ENCODE data around the gene EXD3. TPM values are rescaled to one million over a fixed set of nuclear protein-coding genes. Genes with fewer than 3 reads are reported as not detected.

EXD3 gene
- total RNA-seq, 1 donor from 2014 or later, result 8.6 TPM

DNA sequence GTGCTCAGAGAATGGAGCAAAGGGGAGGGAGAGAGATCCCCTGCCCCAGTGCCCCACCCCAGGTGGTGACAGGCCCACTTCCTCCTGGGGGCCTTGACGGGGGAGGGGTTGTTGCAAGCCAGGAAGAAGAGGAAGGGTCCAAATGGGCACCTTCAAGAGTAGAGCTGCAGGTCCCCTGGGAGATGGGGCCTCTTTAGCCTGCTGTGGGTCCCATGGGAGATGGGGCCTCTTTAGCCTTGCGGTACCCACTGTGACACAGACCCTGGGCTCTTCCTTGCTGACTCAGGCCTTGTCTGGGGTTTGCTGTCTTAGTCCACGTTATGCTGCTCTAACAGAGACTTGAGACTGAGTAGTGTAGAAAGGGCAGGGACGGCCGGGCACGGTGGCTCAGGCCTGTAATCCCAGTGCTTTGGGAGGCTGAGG is 155.0 kb downstream of the EXD3 start:
- Histone ChIP-seq H3K4me3 (ENCODE audit: low read depth, low read length) (no peak overlapping the region), H3K27me3 (ENCODE audit: control insufficient read depth, insufficient read depth, low read length) (no peaks in the 10 kb centered on the region), H3K36me3 (ENCODE audit: control insufficient read depth, insufficient read depth, low read length) (peaks cover 2% of the 10 kb centered on the region)
- DNase-seq (ENCODE audit: low read depth), result no peak
- TF ChIP-seq, protein P1, sequence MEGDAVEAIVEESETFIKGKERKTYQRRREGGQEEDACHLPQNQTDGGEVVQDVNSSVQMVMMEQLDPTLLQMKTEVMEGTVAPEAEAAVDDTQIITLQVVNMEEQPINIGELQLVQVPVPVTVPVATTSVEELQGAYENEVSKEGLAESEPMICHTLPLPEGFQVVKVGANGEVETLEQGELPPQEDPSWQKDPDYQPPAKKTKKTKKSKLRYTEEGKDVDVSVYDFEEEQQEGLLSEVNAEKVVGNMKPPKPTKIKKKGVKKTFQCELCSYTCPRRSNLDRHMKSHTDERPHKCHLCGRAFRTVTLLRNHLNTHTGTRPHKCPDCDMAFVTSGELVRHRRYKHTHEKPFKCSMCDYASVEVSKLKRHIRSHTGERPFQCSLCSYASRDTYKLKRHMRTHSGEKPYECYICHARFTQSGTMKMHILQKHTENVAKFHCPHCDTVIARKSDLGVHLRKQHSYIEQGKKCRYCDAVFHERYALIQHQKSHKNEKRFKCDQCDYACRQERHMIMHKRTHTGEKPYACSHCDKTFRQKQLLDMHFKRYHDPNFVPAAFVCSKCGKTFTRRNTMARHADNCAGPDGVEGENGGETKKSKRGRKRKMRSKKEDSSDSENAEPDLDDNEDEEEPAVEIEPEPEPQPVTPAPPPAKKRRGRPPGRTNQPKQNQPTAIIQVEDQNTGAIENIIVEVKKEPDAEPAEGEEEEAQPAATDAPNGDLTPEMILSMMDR (IDR thresholded peaks at IDR 0.05; ENCODE audit: insufficient read depth, low read length, poor library complexity, severe bottlenecking), result no peak

DNA sequence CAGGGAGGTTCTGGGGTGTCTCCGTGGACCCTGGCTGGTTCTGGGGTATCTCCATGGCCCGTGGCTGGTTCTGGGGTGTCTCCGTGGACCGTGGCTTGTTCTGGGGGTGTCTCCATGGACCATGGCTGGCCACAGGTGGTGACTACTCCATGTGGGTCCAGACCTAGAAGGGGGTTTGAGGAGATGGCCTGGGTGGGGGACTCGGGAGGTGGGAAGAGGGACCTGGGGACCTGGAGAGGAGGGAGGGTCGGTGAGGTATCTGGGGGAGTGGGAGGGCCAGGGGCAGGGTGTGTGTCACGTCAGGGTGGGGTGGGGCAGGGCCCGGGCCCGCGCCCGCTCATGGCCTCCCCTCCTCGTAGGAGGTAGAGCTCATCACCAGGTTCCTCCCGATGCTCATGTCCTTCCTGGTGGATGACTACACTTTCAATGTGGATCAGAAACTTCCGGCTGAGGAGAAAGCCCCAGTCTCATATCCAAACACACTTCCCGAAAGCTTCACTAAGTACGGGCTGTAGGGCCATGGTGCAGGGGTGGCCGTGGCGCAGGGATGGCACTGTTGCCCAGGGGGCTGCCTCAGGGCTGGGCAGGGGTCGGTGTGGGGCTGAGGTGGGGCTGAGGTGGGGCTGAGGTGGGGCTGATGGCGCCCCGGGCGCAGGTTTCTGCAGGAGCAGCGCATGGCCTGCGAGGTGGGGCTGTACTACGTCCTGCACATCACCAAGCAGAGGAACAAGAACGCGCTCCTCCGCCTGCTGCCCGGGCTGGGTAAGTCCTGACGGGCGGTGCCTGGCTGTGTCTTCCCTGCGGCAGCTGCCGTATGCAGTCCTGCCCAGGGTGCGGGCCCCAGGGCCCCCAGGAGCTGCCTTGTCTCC is 156.1 kb downstream of the EXD3 start:
- no peak for DNase-seq (ENCODE audit: low read depth)
- Histone ChIP-seq H3K36me3 (ENCODE audit: control insufficient read depth, insufficient read depth, low read length) (peaks cover 3% of the 10 kb centered on the region), H3K4me3 (ENCODE audit: low read depth, low read length) (no peak overlapping the region), H3K27me3 (ENCODE audit: control insufficient read depth, insufficient read depth, low read length) (no peaks in the 10 kb centered on the region)
- TF ChIP-seq, protein P1 (IDR thresholded peaks at IDR 0.05; ENCODE audit: insufficient read depth, low read length, poor library complexity, severe bottlenecking), result no peak

DNA sequence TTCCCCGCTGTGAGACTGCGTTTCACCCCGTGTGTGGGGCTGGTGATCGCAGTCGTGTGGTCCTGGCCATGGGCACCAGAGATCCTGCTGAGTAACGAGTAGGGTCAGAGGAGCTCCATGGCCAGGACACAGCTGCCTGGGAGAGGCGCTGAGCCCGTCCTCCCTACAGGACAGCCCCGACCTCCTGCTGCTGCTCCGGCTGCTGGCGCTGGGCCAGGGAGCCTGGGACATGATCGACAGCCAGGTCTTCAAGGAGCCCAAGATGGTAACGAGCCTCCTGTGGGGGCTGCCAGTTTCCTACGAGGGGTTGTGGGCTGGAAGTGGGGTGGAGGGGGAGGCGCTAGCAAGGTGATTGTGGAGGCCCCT is 156.8 kb downstream of the EXD3 start:
- no peak for DNase-seq (ENCODE audit: low read depth)
- Histone ChIP-seq H3K27me3 (ENCODE audit: control insufficient read depth, insufficient read depth, low read length) (no peaks in the 10 kb centered on the region), H3K4me3 (ENCODE audit: low read depth, low read length) (no peak overlapping the region), H3K36me3 (ENCODE audit: control insufficient read depth, insufficient read depth, low read length) (peaks cover 3% of the 10 kb centered on the region)
- TF ChIP-seq, protein P1 (IDR thresholded peaks at IDR 0.05; ENCODE audit: insufficient read depth, low read length, poor library complexity, severe bottlenecking), result no peak

DNA sequence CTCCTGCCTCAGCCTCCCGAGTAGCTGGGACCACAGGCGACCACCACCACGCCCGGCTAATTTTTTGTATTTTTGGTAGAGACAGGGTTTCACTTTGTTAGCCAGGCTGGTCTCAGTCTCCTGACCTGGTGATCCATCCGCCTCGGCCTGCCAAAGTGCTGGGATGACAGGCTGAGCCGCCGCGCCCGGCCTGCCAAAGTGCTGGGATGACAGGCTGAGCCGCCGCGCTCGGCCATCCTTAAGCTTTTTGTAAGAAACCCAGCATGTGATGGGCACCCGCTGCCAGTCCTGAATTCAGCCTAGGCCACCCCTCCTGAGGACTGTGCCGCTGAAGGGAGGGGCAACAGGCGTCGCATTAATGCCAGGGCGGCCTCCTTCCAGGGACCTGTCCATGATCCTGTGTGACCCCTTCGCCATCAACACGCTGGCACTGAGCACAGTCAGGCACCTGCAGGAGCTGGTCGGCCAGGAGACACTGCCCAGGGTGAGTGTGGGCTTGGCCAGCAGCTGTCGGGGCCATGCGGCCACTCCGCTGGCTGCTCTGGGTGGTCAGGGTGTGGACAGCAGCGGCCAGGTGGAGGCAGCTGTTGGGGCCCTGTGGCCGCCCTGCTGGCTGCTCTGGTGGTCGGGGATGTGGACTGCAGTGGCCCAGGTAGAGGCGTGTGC is 157.3 kb downstream of the EXD3 start:
- TF ChIP-seq, protein P1 (IDR thresholded peaks at IDR 0.05; ENCODE audit: insufficient read depth, low read length, poor library complexity, severe bottlenecking), result no peak
- Histone ChIP-seq H3K4me3 (ENCODE audit: low read depth, low read length) (no peak overlapping the region), H3K36me3 (ENCODE audit: control insufficient read depth, insufficient read depth, low read length) (peaks cover 3% of the 10 kb centered on the region), H3K27me3 (ENCODE audit: control insufficient read depth, insufficient read depth, low read length) (no peaks in the 10 kb centered on the region)
- DNase-seq (ENCODE audit: low read depth), result no peak

DNA sequence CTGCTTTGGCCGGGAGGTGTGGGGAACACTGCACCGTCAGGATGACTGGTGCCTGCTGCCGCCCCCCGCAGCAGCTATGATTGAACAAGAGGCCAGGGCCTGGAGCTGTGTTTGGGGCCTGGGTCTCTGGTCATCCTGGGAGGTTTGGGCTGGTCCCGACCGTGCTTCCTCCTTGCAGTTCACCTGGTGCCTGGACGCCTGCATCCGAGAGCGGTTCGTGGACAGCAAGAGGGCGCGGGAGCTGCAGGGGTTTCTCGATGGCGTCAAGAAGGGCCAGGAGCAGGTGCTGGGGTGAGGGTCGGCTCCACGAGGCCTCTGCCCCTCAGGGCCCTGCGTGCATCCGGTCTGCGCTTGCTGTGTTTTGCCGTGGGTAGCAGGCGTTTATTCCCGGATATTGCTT is 158.9 kb downstream of the EXD3 start:
- Histone ChIP-seq H3K4me3 (ENCODE audit: low read depth, low read length) (no peak overlapping the region), H3K36me3 (ENCODE audit: control insufficient read depth, insufficient read depth, low read length) (peaks cover 3% of the 10 kb centered on the region), H3K27me3 (ENCODE audit: control insufficient read depth, insufficient read depth, low read length) (no peaks in the 10 kb centered on the region)
- no peak for DNase-seq (ENCODE audit: low read depth)
- TF ChIP-seq, protein P1 (IDR thresholded peaks at IDR 0.05; ENCODE audit: insufficient read depth, low read length, poor library complexity, severe bottlenecking), result no peak
